Smooth muscle cell (in vitro differentiated cells): ENCODE results near the gene SCAPER. TPM values are rescaled to one million over a fixed set of nuclear protein-coding genes. Genes with fewer than 3 reads are reported as not detected.
"Not testable (repeated sequence)": the region's sequence is repeated elsewhere in the genome, so short reads cannot be mapped to it uniquely, and the experiment has no call there.

Experiments
- DNase-seq: peaks from one replicate; lab custom pipeline; 2025; ENCODE audit not compliant: unreplicated experiment; lab: John Stamatoyannopoulos, UW
- H2AFZ ChIP-seq: fragments of 200-600 bp; sonication (generic); 2 replicates; pipeline ENCODE4 v1.6.0; 2016; ENCODE audit warnings: antibody characterized with exemption, low read depth, mild to moderate bottlenecking
- H3F3A ChIP-seq: fragments of 200-600 bp; sonication (generic); 2 replicates; pipeline ENCODE4 v1.6.0; 2017; ENCODE audit warnings: antibody characterized with exemption, low read depth
- H3K27ac ChIP-seq: fragments of 200-600 bp; sonication (generic); 2 replicates; pipeline ENCODE4 v1.5.1; 2016; ENCODE audit warnings: low read depth, mild to moderate bottlenecking
- H3K27me3 ChIP-seq: fragments of 200-600 bp; sonication (generic); 2 replicates; pipeline ENCODE4 v1.6.1; 2016; ENCODE audit warnings: low read depth, mild to moderate bottlenecking
- H3K36me3 ChIP-seq: fragments of 200-600 bp; sonication (generic); 2 replicates; pipeline ENCODE4 v1.5.1; 2016; ENCODE audit warnings: low read depth
- H3K4me1 ChIP-seq: fragments of 200-600 bp; sonication (generic); 2 replicates; pipeline ENCODE4 v1.5.1; 2016; ENCODE audit warnings: low read depth
- H3K4me2 ChIP-seq: fragments of 200-600 bp; sonication (generic); 2 replicates; pipeline ENCODE4 v1.6.0; 2016; ENCODE audit warnings: mild to moderate bottlenecking
- H3K4me3 ChIP-seq: fragments of 200-600 bp; sonication (generic); 2 replicates; pipeline ENCODE4 v1.5.1; 2016; ENCODE audit warnings: mild to moderate bottlenecking
- H3K79me2 ChIP-seq: fragments of 200-600 bp; sonication (generic); 2 replicates; pipeline ENCODE4 v1.6.0; 2016; ENCODE audit warnings: low read depth, mild to moderate bottlenecking
- H3K9ac ChIP-seq: fragments of 200-600 bp; sonication (generic); 2 replicates; pipeline ENCODE4 v1.6.0; 2016; ENCODE audit warnings: low read depth
- H3K9me3 ChIP-seq: fragments of 200-600 bp; sonication (generic); replicated peaks from 2 replicates; pipeline ENCODE4 v1.5.1; 2016; ENCODE audit warnings: low read depth
- H4K20me1 ChIP-seq: fragments of 200-600 bp; sonication (generic); 2 replicates; pipeline ENCODE4 v1.6.0; 2016; ENCODE audit warnings: low read depth
- WGBS: methylation state at CpG from one replicate; pipeline ENCODE4 v1.1.7; 2016; ENCODE audit warnings: low lambda C conversion rate; 5-methylcytosine and 5-hydroxymethylcytosine counted together
- polyA plus RNA-seq: library from polyadenylated mRNA; unstranded; fragments of >200 nt; fragmentation: Nextera tagmentation; extraction: Ambion mirVana; gene quantifications from 2 replicates; pipeline ENCODE4 v1.2.1, GENCODE V29; 2016
- total RNA-seq: library from RNA; depleted of rRNA; stranded (reverse); fragments of >200 nt; gene quantifications from 2 replicates; pipeline ENCODE4 v1.2.3, GENCODE V29; 2014
- TF ChIP-seq, protein P1 (sequence below): fragments of 200-600 bp; sonication (generic); IDR thresholded peaks from 2 replicates; pipeline ENCODE4 v1.5.1; 2017; ENCODE audit warnings: borderline replicate concordance, mild to moderate bottlenecking, antibody characterized with exemption; ENCODE audit not compliant: insufficient read depth, poor library complexity, severe bottlenecking

SCAPER gene
- total and polyA plus RNA-seq, 2 experiments from 2014 or later = 6.6 to 34.3 TPM

DNA sequence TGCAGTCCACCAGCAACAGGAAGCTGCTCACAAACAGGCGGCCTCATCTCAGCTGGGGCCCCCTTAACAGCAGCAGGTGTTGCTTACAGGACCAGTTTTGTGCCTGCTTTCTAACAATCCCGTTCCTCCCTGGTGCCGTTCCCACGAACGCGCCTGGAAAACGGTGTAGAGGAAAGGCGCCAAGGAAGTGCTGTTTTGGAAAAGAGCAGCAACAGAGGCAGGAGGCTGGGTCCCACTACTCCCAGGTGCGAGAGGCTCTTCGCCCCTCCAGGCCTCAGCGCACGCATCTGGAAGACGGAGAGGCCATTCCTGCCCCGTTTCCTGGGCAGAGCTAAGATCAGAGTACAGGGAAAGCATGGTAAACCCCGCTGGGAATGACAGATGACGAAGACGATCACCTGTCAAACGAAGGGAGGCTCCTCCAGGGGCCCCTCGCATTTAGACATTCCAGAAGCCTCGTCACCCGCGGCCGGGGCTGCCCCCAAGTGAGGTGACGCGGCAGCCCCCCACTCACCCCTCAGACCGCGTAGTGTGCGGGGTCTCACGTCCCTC is 603 bp downstream of the SCAPER start:
- Histone ChIP-seq H3K4me1 (peaks cover 9% of the 10 kb centered on the region), H3K9ac (peak overlapping the region; percentile 86), H4K20me1 (no peaks in the 10 kb centered on the region), H3K36me3 (no peaks in the 10 kb centered on the region), H3K27me3 (no peaks in the 10 kb centered on the region), H3K9me3 (no peaks in the 10 kb centered on the region), H3K79me2 (peaks cover 9% of the 10 kb centered on the region), H3K4me3 (peak overlapping the region; percentile 98), H3K27ac (peak overlapping the region; percentile 74), H2AFZ (peak overlapping the region; percentile 88), H3K4me2 (peak overlapping the region; percentile 96), H3F3A (peaks cover 9% of the 10 kb centered on the region)
- DNase-seq = no peak
- TF ChIP-seq, protein P1, sequence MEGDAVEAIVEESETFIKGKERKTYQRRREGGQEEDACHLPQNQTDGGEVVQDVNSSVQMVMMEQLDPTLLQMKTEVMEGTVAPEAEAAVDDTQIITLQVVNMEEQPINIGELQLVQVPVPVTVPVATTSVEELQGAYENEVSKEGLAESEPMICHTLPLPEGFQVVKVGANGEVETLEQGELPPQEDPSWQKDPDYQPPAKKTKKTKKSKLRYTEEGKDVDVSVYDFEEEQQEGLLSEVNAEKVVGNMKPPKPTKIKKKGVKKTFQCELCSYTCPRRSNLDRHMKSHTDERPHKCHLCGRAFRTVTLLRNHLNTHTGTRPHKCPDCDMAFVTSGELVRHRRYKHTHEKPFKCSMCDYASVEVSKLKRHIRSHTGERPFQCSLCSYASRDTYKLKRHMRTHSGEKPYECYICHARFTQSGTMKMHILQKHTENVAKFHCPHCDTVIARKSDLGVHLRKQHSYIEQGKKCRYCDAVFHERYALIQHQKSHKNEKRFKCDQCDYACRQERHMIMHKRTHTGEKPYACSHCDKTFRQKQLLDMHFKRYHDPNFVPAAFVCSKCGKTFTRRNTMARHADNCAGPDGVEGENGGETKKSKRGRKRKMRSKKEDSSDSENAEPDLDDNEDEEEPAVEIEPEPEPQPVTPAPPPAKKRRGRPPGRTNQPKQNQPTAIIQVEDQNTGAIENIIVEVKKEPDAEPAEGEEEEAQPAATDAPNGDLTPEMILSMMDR = no peak
- 4% methylated on average over 29 of the region's 29 CpGs for WGBS

DNA sequence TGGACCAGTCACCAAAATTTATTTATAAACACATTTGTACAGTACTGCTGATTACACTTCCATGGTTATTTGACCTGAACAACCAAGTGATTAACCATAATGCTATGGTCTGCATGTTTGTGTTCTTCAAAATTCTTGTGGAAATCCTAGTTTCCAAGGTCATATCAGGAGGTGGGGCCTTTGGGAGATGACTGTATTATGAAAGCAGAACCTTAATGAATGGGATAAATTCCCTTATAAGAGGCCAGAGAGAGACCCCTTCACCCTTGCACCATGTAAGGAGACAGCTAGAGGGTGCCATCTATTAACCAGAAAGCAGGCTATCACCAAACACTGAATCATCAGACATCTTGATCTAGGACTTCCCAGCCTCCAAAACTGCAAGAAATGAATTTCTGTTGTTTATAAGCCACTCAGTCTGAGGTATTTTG is 1.9 kb downstream of the SCAPER start:
- Histone ChIP-seq H3K36me3 (no peaks in the 10 kb centered on the region), H3K79me2 (peaks cover 9% of the 10 kb centered on the region), H3K27ac (peak overlapping the region; percentile 39), H3K4me3 (peak overlapping the region; percentile 98), H3K4me1 (peaks cover 9% of the 10 kb centered on the region), H4K20me1 (no peaks in the 10 kb centered on the region), H3K9ac (no peak overlapping the region), H2AFZ (no peak overlapping the region), H3K27me3 (no peaks in the 10 kb centered on the region), H3F3A (peaks cover 9% of the 10 kb centered on the region), H3K4me2 (peak overlapping the region; percentile 96), H3K9me3 (no peaks in the 10 kb centered on the region)
- TF ChIP-seq, protein P1 = no peak
- no peak for DNase-seq

DNA sequence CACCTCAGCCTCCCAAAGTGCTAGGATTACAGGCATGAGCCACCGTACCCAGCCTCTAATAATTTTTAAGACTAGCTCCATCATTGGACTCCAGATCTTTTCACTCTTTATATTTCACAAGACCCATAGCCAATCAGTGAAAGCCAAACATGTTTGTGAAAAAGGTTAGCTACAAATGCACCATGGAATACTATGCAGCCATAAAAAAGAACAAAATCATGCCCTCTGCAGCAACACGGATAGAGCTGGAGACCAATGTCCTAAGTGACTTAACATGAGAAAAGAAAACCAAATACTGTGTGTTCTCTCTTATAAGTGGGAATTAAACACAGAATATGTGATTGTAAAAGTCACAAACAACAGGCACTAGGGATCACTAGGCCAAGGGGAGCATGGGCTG is 3.2 kb downstream of the SCAPER start:
- Histone ChIP-seq H2AFZ (no peak overlapping the region), H3K36me3 (no peaks in the 10 kb centered on the region), H3K4me2 (no peak overlapping the region), H3K4me3 (no peak overlapping the region), H3K79me2 (peaks cover 9% of the 10 kb centered on the region), H4K20me1 (no peaks in the 10 kb centered on the region), H3K27ac (no peak overlapping the region), H3K4me1 (peaks cover 9% of the 10 kb centered on the region), H3K9ac (no peak overlapping the region), H3K9me3 (no peaks in the 10 kb centered on the region), H3K27me3 (no peaks in the 10 kb centered on the region), H3F3A (peaks cover 9% of the 10 kb centered on the region)
- no peak for DNase-seq
- 98% methylated on average over 2 of the region's 2 CpGs for whole genome bisulfite sequencing
- TF ChIP-seq, protein P1 = no peak

DNA sequence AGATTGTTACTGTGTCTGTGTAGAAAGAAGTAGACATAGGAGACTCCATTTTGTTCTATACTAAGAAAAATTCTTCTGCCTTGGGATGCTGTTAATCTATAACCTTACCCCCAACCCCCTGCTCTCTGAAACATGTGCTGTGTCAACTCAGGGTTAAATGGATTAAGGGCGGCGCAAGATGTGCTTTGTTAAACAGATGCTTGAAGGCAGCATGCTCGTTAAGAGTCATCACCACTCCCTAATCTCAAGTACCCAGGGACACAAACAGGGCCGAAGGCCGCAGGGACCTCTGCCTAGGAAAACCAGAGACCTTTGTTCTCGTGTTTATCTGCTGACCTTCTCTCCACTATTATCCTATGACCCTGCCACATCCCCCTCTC is 5.2 kb downstream of the SCAPER start:
- H4K20me1 ChIP-seq, H3F3A ChIP-seq, H3K27ac ChIP-seq, H2AFZ ChIP-seq, H3K4me2 ChIP-seq, DNase-seq, H3K9me3 ChIP-seq, H3K27me3 ChIP-seq, H3K4me3 ChIP-seq, H3K4me1 ChIP-seq, H3K36me3 ChIP-seq, H3K9ac ChIP-seq: not testable (repeated sequence)
- H3K79me2 ChIP-seq = peaks cover 21% of the 10 kb centered on the region
- WGBS = 77% methylated on average over 5 of the region's 6 CpGs

DNA sequence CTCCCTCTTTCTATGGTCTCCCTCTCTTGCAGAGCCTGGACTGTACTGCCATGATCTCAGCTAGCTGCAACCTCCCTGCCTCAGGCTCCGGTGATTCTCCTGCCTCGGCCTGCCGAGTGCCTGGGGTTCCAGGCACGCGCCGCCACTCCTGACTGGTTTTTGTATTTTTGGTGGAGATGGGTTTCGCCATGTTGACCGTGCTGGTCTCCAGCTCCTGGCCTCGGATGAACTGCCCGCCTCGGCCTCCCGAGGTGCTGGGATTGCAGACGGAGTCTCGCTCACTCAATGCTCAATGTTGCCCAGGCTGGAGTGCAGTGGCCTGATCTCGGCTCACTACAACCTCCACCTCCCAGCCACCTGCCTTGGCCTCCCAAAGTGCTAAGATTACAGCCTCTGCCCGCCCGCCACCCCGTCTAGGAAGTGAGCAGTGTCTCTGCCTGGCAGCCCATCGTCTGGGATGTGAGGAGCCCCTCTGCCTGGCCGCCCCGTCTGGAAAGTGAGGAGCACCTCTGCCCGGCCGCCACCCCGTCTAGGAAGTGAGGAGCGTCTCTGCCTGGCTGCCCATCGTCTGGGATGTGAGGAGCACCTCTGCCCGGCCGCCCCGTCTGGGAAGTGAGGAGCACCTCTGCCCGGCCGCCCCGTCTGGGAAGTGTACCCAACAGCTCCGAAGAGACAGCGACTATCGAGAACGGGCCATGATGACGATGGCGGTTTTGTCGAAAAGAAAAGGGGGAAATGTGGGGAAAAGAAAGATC is 5.8 kb downstream of the SCAPER start:
- H3F3A ChIP-seq, DNase-seq, H3K4me3 ChIP-seq, H4K20me1 ChIP-seq, H2AFZ ChIP-seq, H3K27ac ChIP-seq, H3K36me3 ChIP-seq, H3K4me2 ChIP-seq, H3K4me1 ChIP-seq, H3K9me3 ChIP-seq, H3K27me3 ChIP-seq, H3K9ac ChIP-seq: not testable (repeated sequence)
- peaks cover 25% of the 10 kb centered on the region for H3K79me2 ChIP-seq
- WGBS = 95% methylated on average over 39 of the region's 39 CpGs
